Tibial artery (tissue), 4 donors: ENCODE data around the gene MKKS.
"Not testable (repeated sequence)": the region's sequence is repeated elsewhere in the genome, so short reads cannot be mapped to it uniquely, and the experiment has no call there.

Experiments
- DNase-seq, 2 donors: peaks; one replicate each; pipeline ENCODE4 v3.0.0-alpha.2; 2019
- H3K27ac ChIP-seq, 2 donors: fragments of 200-600 bp; sonication (generic) in 1 of 2; 1 replicate in 1 of 2; 2 replicates in 1 of 2; pipeline ENCODE4 v1.5.1; 2018 to 2019; ENCODE audit warnings: mild to moderate bottlenecking in 1 of 2
- H3K27me3 ChIP-seq, 2 donors: fragments of 200-600 bp; sonication (generic) in 1 of 2; one replicate each; pipeline versions ENCODE4 v1.5.1 to v1.6.0; 2016 to 2019
- H3K36me3 ChIP-seq, 3 donors: fragments of 200-600 bp; sonication (generic) in 2 of 3; one replicate each; pipeline ENCODE4 v1.5.1; 2016 to 2019; ENCODE audit warnings: mild to moderate bottlenecking in 2 of 3
- H3K4me1 ChIP-seq, 4 donors: fragments of 200-600 bp; sonication (generic) in 2 of 4; 1 replicate in 3 of 4; 2 replicates in 1 of 4; pipeline ENCODE4 v1.5.1; 2016 to 2019
- H3K4me3 ChIP-seq, 2 donors: fragments of 200-600 bp; sonication (generic) in 1 of 2; 1 replicate in 1 of 2; 2 replicates in 1 of 2; pipeline ENCODE4 v1.5.1; 2018 to 2019; ENCODE audit warnings: mild to moderate bottlenecking in 2 of 2
- H3K9me3 ChIP-seq, 3 donors: fragments of 200-600 bp; sonication (generic) in 1 of 3; one replicate each; pipeline ENCODE4 v1.5.1; 2016 to 2019
- CTCF ChIP-seq, 2 experiments: fragments of 200-600 bp in 1 of 2; fragments of 450-650 bp in 1 of 2; IDR thresholded peaks; one replicate each; pipeline ENCODE4 v1.5.1; 2017 to 2019; ENCODE audit warnings: antibody characterized with exemption in 2 of 2, mild to moderate bottlenecking in 1 of 2, moderate library complexity in 1 of 2
- intact Hi-C: fragments of 100-400 bp; cut with DNase I; formaldehyde crosslinking; loops from one replicate; pipeline ENCODE4 v1.15.0; 2023; ENCODE audit warnings: low total_unique reads

The MKKS gene

GRCh38 chr20:10404023-10404628 lies 29.9 kb downstream of the MKKS start:
- DNase-seq, result no peak
- peaks cover 22 to 38% (median 24%) of the 10 kb centered on the region in 3 donors for H3K36me3 ChIP-seq
- no peaks in the 10 kb centered on the region for H3K9me3 ChIP-seq
- no peaks in the 10 kb centered on the region for H3K27me3 ChIP-seq
- intact Hi-C loops, result no loop called here
- TF ChIP-seq CTCF (IDR thresholded peaks at IDR 0.05), result no peak
- no peak overlapping the region for H3K4me3 ChIP-seq
- no peaks in the 10 kb centered on the region for H3K4me1 ChIP-seq
- H3K27ac ChIP-seq, result no peak overlapping the region

- no peak overlapping the region for H3K4me3 ChIP-seq
- DNase-seq, result no peak
- no peak for TF ChIP-seq CTCF (IDR thresholded peaks at IDR 0.05)
- no peak overlapping the region for H3K27ac ChIP-seq
- intact Hi-C loops, result no loop called here
- no peaks in the 10 kb centered on the region for H3K27me3 ChIP-seq
- no peaks in the 10 kb centered on the region for H3K9me3 ChIP-seq
- H3K36me3 ChIP-seq, result peaks cover 22 to 38% (median 24%) of the 10 kb centered on the region in 3 donors
- no peaks in the 10 kb centered on the region for H3K4me1 ChIP-seq
Measured at GRCh38 chr20:10402938-10403608, 30.9 kb downstream of the MKKS start.

DNA sequence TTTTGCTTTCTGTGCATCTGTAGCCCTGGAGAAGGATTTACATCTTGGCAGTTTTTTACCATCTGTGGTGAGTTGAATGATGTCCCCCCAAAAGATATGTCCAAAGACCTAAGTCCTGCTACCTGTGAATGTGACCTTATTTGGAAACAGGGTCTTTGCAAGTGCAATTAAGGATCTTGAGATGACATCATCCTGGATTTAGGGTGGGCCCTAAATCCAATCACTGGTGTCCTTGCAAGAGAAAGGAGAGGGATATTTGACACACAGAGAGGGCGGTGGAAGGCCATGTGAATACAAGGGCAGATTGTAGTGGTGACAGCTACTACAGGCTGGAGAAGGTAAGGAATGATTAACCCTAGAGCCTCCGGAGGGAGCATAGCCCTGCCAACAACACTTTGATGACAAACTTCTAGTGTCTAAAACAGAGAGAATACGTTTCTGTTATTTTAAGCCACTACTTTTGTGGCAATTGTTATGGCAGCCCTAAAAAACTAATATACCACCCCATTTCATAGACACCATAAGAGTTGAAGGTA lies 35.1 kb downstream of the MKKS start:
- Histone ChIP-seq H3K4me3 (no peak overlapping the region), H3K27me3 (no peaks in the 10 kb centered on the region), H3K36me3 (no peaks in the 10 kb centered on the region), H3K4me1 (no peaks in the 10 kb centered on the region), H3K9me3 (no peaks in the 10 kb centered on the region), H3K27ac (no peak overlapping the region)
- no peak for DNase-seq
- TF ChIP-seq CTCF (IDR thresholded peaks at IDR 0.05), result no peak
- intact Hi-C loops, result no loop called here

- H3K27me3 ChIP-seq, H3K9me3 ChIP-seq, DNase-seq, H3K27ac ChIP-seq, H3K4me1 ChIP-seq, H3K36me3 ChIP-seq, intact Hi-C loops, H3K4me3 ChIP-seq: not testable (repeated sequence)
Measured at GRCh38 chr20:10394752-10395151, 39.3 kb downstream of the MKKS start.

- no peaks in the 10 kb centered on the region for H3K36me3 ChIP-seq
- intact Hi-C loops, result no loop called here
- no peak for TF ChIP-seq CTCF (IDR thresholded peaks at IDR 0.05)
- H3K27me3 ChIP-seq, result no peaks in the 10 kb centered on the region
- no peak for DNase-seq
- H3K9me3 ChIP-seq, result no peaks in the 10 kb centered on the region
- no peak overlapping the region for H3K27ac ChIP-seq
- H3K4me3 ChIP-seq, result no peak overlapping the region
- H3K4me1 ChIP-seq, result no peaks in the 10 kb centered on the region
Measured at GRCh38 chr20:10390709-10391108, 43.3 kb downstream of the MKKS start.

GRCh38 chr20:10388597-10388996 lies 45.4 kb downstream of the MKKS start:
- Histone ChIP-seq H3K4me3 (no peak overlapping the region), H3K27ac (no peak overlapping the region), H3K9me3 (no peaks in the 10 kb centered on the region), H3K27me3 (no peaks in the 10 kb centered on the region), H3K36me3 (no peaks in the 10 kb centered on the region), H3K4me1 (no peaks in the 10 kb centered on the region)
- intact Hi-C loops, result no loop called here
- TF ChIP-seq CTCF (IDR thresholded peaks at IDR 0.05), result no peak
- DNase-seq, result no peak
